ENCODE measurements around the gene AACS. TPM values are rescaled to one million over a fixed set of nuclear protein-coding genes. Genes with fewer than 3 reads are reported as not detected.

The AACS gene
- total and polyA plus RNA-seq, 4 donors: 3.4 to 13.6 (median 7.3) TPM

GRCh38 chr12:125164541-125164940 lies 99.3 kb downstream of the AACS start:
- Histone ChIP-seq H3K4me3 (ENCODE audit: low read depth in 1 of 3, low read length in 3 of 3) (no peak overlapping the region), H3K9me3 (ENCODE audit: control insufficient read depth in 4 of 4, low read length in 3 of 4) (no peaks in the 10 kb centered on the region), H3K4me1 (ENCODE audit: control insufficient read depth in 4 of 4, insufficient read depth in 4 of 4, low read length in 3 of 4) (no peaks in the 10 kb centered on the region), H3K27me3 (ENCODE audit: control insufficient read depth in 4 of 4, insufficient read depth in 4 of 4, low read length in 3 of 4) (peaks cover 0 to 5% (median 0%) of the 10 kb centered on the region in 4 donors), H3K27ac (ENCODE audit: low read depth in 1 of 2, low read length in 2 of 2) (no peak overlapping the region), H3K36me3 (ENCODE audit: control insufficient read depth in 4 of 4, insufficient read depth in 3 of 4, low read depth in 1 of 4, low read length in 3 of 4) (no peaks in the 10 kb centered on the region), H3K9ac (ENCODE audit: low read depth in 1 of 2, low read length in 2 of 2) (no peak overlapping the region)
- no peak for DNase-seq (ENCODE audit: low spot score)
- WGBS: 93% methylated on average over 8 of the region's 8 CpGs
- TF ChIP-seq SP1 (IDR thresholded peaks at IDR 0.05) (no peak), FOXA2 (IDR thresholded peaks at IDR 0.05) (no peak), GABPA (IDR thresholded peaks at IDR 0.05 in 1 of 2, conservative IDR thresholded peaks at IDR 0.05 in 1 of 2) (no peak), FOXA1 (IDR thresholded peaks at IDR 0.05) (no peak), HNF4G (IDR thresholded peaks at IDR 0.05) (no peak), JUND (IDR thresholded peaks at IDR 0.05) (no peak), RXRA (IDR thresholded peaks at IDR 0.05) (no peak), REST (IDR thresholded peaks at IDR 0.05) (no peak), HNF4A (conservative IDR thresholded peaks at IDR 0.05) (no peak), EGR1 (IDR thresholded peaks at IDR 0.05; ENCODE audit: low read depth in 2 of 2) (no peak), YY1 (IDR thresholded peaks at IDR 0.05) (no peak), RAD21 (IDR thresholded peaks at IDR 0.05) (no peak), NR2F2 (IDR thresholded peaks at IDR 0.05) (no peak), MAX (IDR thresholded peaks at IDR 0.05) (no peak)

GRCh38 chr12:125166041-125166440 lies 100.8 kb downstream of the AACS start:
- Histone ChIP-seq H3K36me3 (ENCODE audit: control insufficient read depth in 4 of 4, insufficient read depth in 3 of 4, low read depth in 1 of 4, low read length in 3 of 4) (no peaks in the 10 kb centered on the region), H3K4me1 (ENCODE audit: control insufficient read depth in 4 of 4, insufficient read depth in 4 of 4, low read length in 3 of 4) (no peaks in the 10 kb centered on the region), H3K9ac (ENCODE audit: low read depth in 1 of 2, low read length in 2 of 2) (no peak overlapping the region), H3K27ac (ENCODE audit: low read depth in 1 of 2, low read length in 2 of 2) (no peak overlapping the region), H3K27me3 (ENCODE audit: control insufficient read depth in 4 of 4, insufficient read depth in 4 of 4, low read length in 3 of 4) (peaks cover 0 to 5% (median 0%) of the 10 kb centered on the region in 4 donors), H3K4me3 (ENCODE audit: low read depth in 1 of 3, low read length in 3 of 3) (no peak overlapping the region), H3K9me3 (ENCODE audit: control insufficient read depth in 4 of 4, low read length in 3 of 4) (no peaks in the 10 kb centered on the region)
- DNase-seq (ENCODE audit: low spot score): no peak
- TF ChIP-seq FOXA2 (IDR thresholded peaks at IDR 0.05) (no peak), CTCF (IDR thresholded peaks at IDR 0.05; ENCODE audit: low read depth, low read length, missing input control) (no peak), REST (IDR thresholded peaks at IDR 0.05) (no peak), ATF3 (IDR thresholded peaks at IDR 0.05) (no peak), JUND (IDR thresholded peaks at IDR 0.05) (no peak), HNF4G (IDR thresholded peaks at IDR 0.05) (no peak)
- WGBS: 90% methylated on average over 4 of the region's 4 CpGs
